Tibial nerve (tissue), 4 donors: Measurements from ENCODE around the gene CPA1. TPM values are rescaled to one million over a fixed set of nuclear protein-coding genes. Genes with fewer than 3 reads are reported as not detected.

Source experiments
- DNase-seq, 2 donors: peaks; one replicate each; pipeline ENCODE4 v3.0.0-alpha.2; 2019; ENCODE audit warnings: low spot score in 2 of 2
- H3K27ac ChIP-seq, 4 donors: fragments of 200-600 bp; sonication (generic) in 3 of 4; one replicate each; pipeline ENCODE4 v1.5.1; 2017 to 2019; ENCODE audit warnings: mild to moderate bottlenecking in 1 of 4
- H3K27me3 ChIP-seq, 2 donors: fragments of 200-600 bp; sonication (generic) in 1 of 2; one replicate each; pipeline versions ENCODE4 v1.5.1 to v1.6.0; 2017 to 2019
- H3K36me3 ChIP-seq, 3 donors: fragments of 200-600 bp; sonication (generic); one replicate each; pipeline ENCODE4 v1.5.1; 2018 to 2019
- H3K4me1 ChIP-seq, 4 donors: fragments of 200-600 bp; sonication (generic) in 3 of 4; one replicate each; pipeline ENCODE4 v1.5.1; 2017 to 2019
- H3K4me3 ChIP-seq, 4 donors: fragments of 200-600 bp; sonication (generic) in 3 of 4; one replicate each; pipeline ENCODE4 v1.5.1; 2017 to 2019; ENCODE audit warnings: mild to moderate bottlenecking in 1 of 4, moderate library complexity in 1 of 4
- H3K9me3 ChIP-seq, 4 donors: fragments of 200-600 bp; sonication (generic) in 3 of 4; one replicate each; pipeline ENCODE4 v1.5.1; 2017 to 2019
- EP300 ChIP-seq, 2 donors: sonication (generic); formaldehyde crosslinking; IDR thresholded peaks; one replicate each; pipeline ENCODE4 v1.6.1; 2017; ENCODE audit warnings: antibody characterized with exemption in 2 of 2, mild to moderate bottlenecking in 1 of 2
- POLR2A ChIP-seq, 2 donors: fragments of 450-650 bp; IDR thresholded peaks; one replicate each; pipeline ENCODE4 v1.6.1; 2017; ENCODE audit warnings: antibody characterized with exemption in 2 of 2, mild to moderate bottlenecking in 2 of 2, moderate library complexity in 2 of 2
- WGBS, 2 donors: methylation state at CpG; one replicate each; pipeline ENCODE4 v1.1.5; 2018; 5-methylcytosine and 5-hydroxymethylcytosine counted together
- total RNA-seq, 4 donors: library from RNA; depleted of rRNA; stranded (reverse); fragments of >200 nt; gene quantifications; one replicate each; pipeline ENCODE4 v1.1.0, GENCODE V29; 2016
- TF ChIP-seq, protein P1 (sequence below), 5 experiments: fragments of 200-600 bp in 3 of 5; fragments of 450-650 bp in 2 of 5; sonication (generic) in 3 of 5; IDR thresholded peaks; one replicate each; pipeline ENCODE4 v1.5.1; 2016 to 2019; ENCODE audit warnings: antibody characterized with exemption in 5 of 5, mild to moderate bottlenecking in 3 of 5, moderate library complexity in 2 of 5

Gene CPA1
- total RNA-seq, 4 donors from 2014 or later = 2.9 to 37.8 (median 6.3) TPM

DNA sequence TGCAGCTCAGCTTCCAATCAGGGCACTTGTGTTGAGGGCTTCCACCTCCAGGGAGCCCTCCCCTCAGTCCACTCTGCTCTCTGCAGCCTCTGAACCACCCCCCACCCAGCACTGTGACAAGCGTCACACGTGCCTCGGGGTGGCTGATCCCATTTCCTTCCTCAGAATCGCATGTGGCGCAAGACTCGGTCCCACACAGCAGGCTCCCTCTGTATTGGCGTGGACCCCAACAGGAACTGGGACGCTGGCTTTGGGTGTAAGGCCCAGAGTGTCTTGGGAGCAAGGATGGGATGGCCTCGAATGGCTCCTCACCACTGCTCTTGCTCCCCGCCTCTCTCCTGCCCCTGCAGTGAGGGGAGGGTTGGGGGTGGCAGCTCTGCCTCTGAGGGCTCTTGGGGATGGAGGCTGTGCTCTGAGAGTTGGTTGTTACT is 4.1 kb downstream of the CPA1 start:
- H3K4me1 ChIP-seq = peaks cover 0 to 35% (median 3%) of the 10 kb centered on the region in 4 donors
- no peak for DNase-seq
- H3K36me3 ChIP-seq = no peaks in the 10 kb centered on the region
- H3K27me3 ChIP-seq = no peaks in the 10 kb centered on the region
- TF ChIP-seq, protein P1, sequence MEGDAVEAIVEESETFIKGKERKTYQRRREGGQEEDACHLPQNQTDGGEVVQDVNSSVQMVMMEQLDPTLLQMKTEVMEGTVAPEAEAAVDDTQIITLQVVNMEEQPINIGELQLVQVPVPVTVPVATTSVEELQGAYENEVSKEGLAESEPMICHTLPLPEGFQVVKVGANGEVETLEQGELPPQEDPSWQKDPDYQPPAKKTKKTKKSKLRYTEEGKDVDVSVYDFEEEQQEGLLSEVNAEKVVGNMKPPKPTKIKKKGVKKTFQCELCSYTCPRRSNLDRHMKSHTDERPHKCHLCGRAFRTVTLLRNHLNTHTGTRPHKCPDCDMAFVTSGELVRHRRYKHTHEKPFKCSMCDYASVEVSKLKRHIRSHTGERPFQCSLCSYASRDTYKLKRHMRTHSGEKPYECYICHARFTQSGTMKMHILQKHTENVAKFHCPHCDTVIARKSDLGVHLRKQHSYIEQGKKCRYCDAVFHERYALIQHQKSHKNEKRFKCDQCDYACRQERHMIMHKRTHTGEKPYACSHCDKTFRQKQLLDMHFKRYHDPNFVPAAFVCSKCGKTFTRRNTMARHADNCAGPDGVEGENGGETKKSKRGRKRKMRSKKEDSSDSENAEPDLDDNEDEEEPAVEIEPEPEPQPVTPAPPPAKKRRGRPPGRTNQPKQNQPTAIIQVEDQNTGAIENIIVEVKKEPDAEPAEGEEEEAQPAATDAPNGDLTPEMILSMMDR (IDR thresholded peaks at IDR 0.05) = no peak
- no peak for TF ChIP-seq POLR2A (IDR thresholded peaks at IDR 0.05)
- TF ChIP-seq EP300 (IDR thresholded peaks at IDR 0.05) = no peak
- no peak overlapping the region for H3K4me3 ChIP-seq
- no peak overlapping the region for H3K27ac ChIP-seq
- WGBS, 2 donors = 82 to 83% methylated on average over 7 to 10 of the region's 10 CpGs
- peaks cover 0 to 3% (median 0%) of the 10 kb centered on the region in 4 donors for H3K9me3 ChIP-seq

DNA sequence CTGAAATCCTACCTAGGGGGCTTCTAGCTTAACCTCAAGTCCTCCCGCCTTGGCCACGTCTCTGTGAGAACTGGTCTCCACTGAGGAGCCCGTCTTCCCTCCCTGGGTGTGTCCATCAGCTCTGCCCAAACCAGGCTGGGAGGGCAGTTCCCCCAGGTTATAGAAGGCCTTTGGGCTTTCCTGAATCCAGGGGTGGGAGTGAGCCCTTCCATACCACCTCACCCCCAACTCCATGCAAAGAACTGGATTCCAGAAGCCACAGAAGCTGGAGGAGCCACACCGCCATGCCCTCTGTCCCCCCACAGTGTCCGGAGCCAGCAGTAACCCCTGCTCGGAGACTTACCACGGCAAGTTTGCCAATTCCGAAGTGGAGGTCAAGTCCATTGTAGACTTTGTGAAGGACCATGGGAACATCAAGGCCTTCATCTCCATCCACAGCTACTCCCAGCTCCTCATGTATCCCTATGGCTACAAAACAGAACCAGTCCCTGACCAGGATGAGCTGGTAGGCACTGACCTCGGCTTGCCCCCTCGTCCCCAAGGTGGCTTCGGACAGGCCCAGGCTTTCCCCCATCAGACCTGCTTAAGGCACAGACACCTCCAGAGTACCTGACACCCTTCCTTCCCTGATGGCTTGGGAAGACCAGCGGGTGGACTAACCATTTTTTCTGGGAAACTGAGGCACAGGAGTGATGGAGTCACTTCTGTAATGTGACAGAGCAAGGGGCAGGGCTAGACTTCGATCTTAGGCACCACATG is 4.7 kb downstream of the CPA1 start:
- no peak for TF ChIP-seq EP300 (IDR thresholded peaks at IDR 0.05)
- TF ChIP-seq POLR2A (IDR thresholded peaks at IDR 0.05) = no peak
- no peak for DNase-seq
- no peak overlapping the region for H3K4me3 ChIP-seq
- no peak overlapping the region for H3K27ac ChIP-seq
- no peaks in the 10 kb centered on the region for H3K27me3 ChIP-seq
- WGBS, 2 donors = 92 to 96% methylated on average over 13 of the region's 13 CpGs
- H3K4me1 ChIP-seq = peaks cover 0 to 31% (median 2%) of the 10 kb centered on the region in 4 donors
- peaks cover 0 to 3% (median 0%) of the 10 kb centered on the region in 4 donors for H3K9me3 ChIP-seq
- no peaks in the 10 kb centered on the region for H3K36me3 ChIP-seq

DNA sequence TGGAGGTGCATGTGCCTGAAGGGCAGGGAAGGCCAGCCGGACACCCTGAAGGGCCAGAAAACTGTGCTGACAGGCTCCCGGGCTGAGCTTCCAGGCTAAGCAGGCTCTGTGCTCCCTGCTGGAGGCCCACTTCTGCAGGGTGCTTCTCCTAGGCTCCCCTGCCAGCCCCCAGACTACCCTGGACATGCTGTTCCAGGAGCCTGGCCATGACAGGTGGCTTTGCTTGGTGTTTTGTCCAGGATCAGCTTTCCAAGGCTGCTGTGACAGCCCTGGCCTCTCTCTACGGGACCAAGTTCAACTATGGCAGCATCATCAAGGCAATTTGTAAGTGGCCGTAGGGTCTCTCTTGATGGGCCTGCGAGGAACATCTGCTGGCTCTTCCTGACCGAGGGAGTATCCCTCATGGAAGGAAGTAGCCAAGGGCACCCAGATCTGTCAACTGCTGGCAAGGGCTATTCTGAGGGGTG is 5.3 kb downstream of the CPA1 start:
- H3K36me3 ChIP-seq = no peaks in the 10 kb centered on the region

DNA sequence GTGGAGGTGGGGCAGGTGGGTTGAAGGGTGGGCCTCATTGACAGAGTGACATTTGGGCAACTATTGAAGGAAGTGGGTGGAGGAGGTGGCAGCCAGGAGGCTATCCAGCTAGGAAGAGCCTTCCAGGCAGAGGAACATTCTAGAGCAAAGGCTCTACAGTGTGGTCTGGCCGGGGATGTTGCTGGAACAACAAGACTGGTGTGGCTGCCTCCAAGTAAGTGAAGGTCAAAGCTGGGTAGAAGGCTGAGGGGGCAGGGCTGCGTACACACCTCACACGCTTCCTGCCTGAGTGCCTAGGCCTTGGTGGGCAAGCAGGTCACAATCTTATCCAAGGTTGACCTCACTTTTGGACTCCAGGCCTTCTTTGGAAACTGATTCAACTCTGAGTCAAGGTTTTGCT is 6.6 kb downstream of the CPA1 start:
- TF ChIP-seq POLR2A (IDR thresholded peaks at IDR 0.05) (no peak), EP300 (IDR thresholded peaks at IDR 0.05) (no peak)
- TF ChIP-seq, protein P1 (IDR thresholded peaks at IDR 0.05) = no peak
- Histone ChIP-seq H3K4me3 (no peak overlapping the region), H3K27me3 (no peaks in the 10 kb centered on the region), H3K9me3 (peaks cover 0 to 3% (median 0%) of the 10 kb centered on the region in 4 donors), H3K4me1 (peaks cover 0 to 19% (median 0%) of the 10 kb centered on the region in 4 donors), H3K27ac (peak overlapping the region in 2 of 4 donors; percentile 17 to 50), H3K36me3 (no peaks in the 10 kb centered on the region)
- DNase-seq = no peak
- 85 to 91% methylated on average over 3 of the region's 3 CpGs for WGBS, 2 donors

More for the DNA sequence above, 5.3 kb downstream of the CPA1 start:
- TF ChIP-seq, protein P1 (IDR thresholded peaks at IDR 0.05) = no peak
- TF ChIP-seq EP300 (IDR thresholded peaks at IDR 0.05) (no peak), POLR2A (IDR thresholded peaks at IDR 0.05) (no peak)
- H3K4me1 ChIP-seq = peaks cover 0 to 25% (median 0%) of the 10 kb centered on the region in 4 donors
- no peaks in the 10 kb centered on the region for H3K27me3 ChIP-seq
- no peak overlapping the region for H3K4me3 ChIP-seq
- no peak overlapping the region for H3K27ac ChIP-seq
- H3K9me3 ChIP-seq = peaks cover 0 to 3% (median 0%) of the 10 kb centered on the region in 4 donors
- 93 to 94% methylated on average over 6 of the region's 6 CpGs for WGBS, 2 donors
- no peak for DNase-seq

DNA sequence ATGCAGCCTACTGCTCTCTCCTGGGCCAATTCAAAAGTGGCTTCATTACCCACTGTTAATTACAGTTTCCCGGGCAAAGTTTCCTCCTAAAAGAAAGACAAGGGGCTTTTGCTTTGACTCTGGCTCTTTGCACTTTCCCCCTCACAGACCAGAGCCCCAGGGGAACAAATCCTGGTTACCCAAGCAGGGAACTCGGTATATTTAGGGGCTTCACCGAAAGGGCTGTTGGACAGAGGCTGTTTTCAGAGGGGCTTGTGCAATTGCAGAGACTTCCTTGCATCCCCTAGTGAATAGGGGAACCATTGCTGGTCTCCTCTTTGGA is 7.0 kb downstream of the CPA1 start:
- no peaks in the 10 kb centered on the region for H3K27me3 ChIP-seq
- DNase-seq = no peak
- 61 to 64% methylated on average over 3 of the region's 3 CpGs for WGBS, 2 donors

More for the DNA sequence above, 7.0 kb downstream of the CPA1 start:
- H3K4me3 ChIP-seq = no peak overlapping the region
- peaks cover 0 to 19% (median 0%) of the 10 kb centered on the region in 4 donors for H3K4me1 ChIP-seq
- TF ChIP-seq POLR2A (IDR thresholded peaks at IDR 0.05) (no peak), EP300 (IDR thresholded peaks at IDR 0.05) (no peak)
- TF ChIP-seq, protein P1 (IDR thresholded peaks at IDR 0.05) = no peak
- H3K36me3 ChIP-seq = no peaks in the 10 kb centered on the region
- peaks cover 0 to 3% (median 0%) of the 10 kb centered on the region in 4 donors for H3K9me3 ChIP-seq
- H3K27ac ChIP-seq = peak overlapping the region in 2 of 4 donors; percentile 17 to 50
